ENCODE measurements around the gene MME.

DNA sequence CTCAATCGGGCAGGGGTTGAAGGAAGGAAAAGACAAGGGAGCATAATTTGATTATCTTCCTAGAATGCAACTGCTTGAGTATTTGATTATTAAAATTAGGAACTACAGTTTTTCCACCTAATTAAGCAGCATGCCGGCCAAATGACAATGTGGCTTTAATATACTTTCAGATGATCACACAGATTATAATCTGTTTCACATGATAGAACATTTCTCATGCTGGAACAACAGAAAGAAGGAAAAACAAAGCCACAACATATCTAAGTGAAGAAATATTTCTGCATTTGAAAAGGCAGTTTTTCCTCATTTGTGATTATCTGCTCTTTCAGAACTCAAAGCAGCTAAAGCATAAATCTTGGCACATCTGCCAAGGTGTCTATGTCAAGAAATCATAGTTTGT lies 130.6 kb downstream of the MME start:
- no peak for TF ChIP-seq SMC3 (IDR thresholded peaks at IDR 0.05; ENCODE audit: low read depth, low read length)
- TF ChIP-seq, protein P1, sequence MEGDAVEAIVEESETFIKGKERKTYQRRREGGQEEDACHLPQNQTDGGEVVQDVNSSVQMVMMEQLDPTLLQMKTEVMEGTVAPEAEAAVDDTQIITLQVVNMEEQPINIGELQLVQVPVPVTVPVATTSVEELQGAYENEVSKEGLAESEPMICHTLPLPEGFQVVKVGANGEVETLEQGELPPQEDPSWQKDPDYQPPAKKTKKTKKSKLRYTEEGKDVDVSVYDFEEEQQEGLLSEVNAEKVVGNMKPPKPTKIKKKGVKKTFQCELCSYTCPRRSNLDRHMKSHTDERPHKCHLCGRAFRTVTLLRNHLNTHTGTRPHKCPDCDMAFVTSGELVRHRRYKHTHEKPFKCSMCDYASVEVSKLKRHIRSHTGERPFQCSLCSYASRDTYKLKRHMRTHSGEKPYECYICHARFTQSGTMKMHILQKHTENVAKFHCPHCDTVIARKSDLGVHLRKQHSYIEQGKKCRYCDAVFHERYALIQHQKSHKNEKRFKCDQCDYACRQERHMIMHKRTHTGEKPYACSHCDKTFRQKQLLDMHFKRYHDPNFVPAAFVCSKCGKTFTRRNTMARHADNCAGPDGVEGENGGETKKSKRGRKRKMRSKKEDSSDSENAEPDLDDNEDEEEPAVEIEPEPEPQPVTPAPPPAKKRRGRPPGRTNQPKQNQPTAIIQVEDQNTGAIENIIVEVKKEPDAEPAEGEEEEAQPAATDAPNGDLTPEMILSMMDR (conservative IDR thresholded peaks at IDR 0.05; ENCODE audit: low read depth, low read length), result no peak
